NK-92 (cell line): ENCODE data around the gene C20orf96.
A peak's percentile ranks its signal among the peaks of the same experiment; 100 is the strongest.
"Not testable (repeated sequence)": the region's sequence is repeated elsewhere in the genome, so short reads cannot be mapped to it uniquely, and the experiment has no call there.

Source experiments
- DNase-seq: peaks from one replicate; lab custom pipeline; 2025; ENCODE audit not compliant: unreplicated experiment; lab: John Stamatoyannopoulos, UW

C20orf96 gene

GRCh38 chr20:290084-290831 lies at the start of gene C20orf96:
C20orf96 (minus strand) TSS chr20:290750; CDS start chr20:290610, 140 bp downstream.
- DNase-seq, result no peak

GRCh38 chr20:336040-336439 lies 45.5 kb upstream of the C20orf96 start:
- not testable (repeated sequence) for DNase-seq

- DNase-seq, result no peak
Measured at GRCh38 chr20:334578-334977, 44.0 kb upstream of the C20orf96 start.

- DNase-seq, result no peak
Measured at GRCh38 chr20:330233-331149, 39.9 kb upstream of the C20orf96 start.

- no peak for DNase-seq
Measured at GRCh38 chr20:329851-330232, 39.3 kb upstream of the C20orf96 start.

GRCh38 chr20:328975-329695 lies 38.6 kb upstream of the C20orf96 start:
- no peak for DNase-seq

GRCh38 chr20:328027-328974 lies 37.8 kb upstream of the C20orf96 start:
- DNase-seq, result no peak

GRCh38 chr20:327186-328026 lies 36.9 kb upstream of the C20orf96 start:
- no peak for DNase-seq

GRCh38 chr20:326645-327185 lies 36.2 kb upstream of the C20orf96 start:
- no peak for DNase-seq

- no peak for DNase-seq
Measured at GRCh38 chr20:325889-326644, 35.5 kb upstream of the C20orf96 start.

GRCh38 chr20:325045-325888 lies 34.7 kb upstream of the C20orf96 start, which contains the start of gene SOX12:
SOX12 (plus strand) TSS chr20:325552; CDS start chr20:325925, 373 bp downstream.
- peak; percentile 73 for DNase-seq

GRCh38 chr20:324177-325044 lies 33.9 kb upstream of the C20orf96 start:
- no peak for DNase-seq

- no peak for DNase-seq
Measured at GRCh38 chr20:316316-317068, 25.9 kb upstream of the C20orf96 start.

GRCh38 chr20:313948-314347 lies 23.4 kb upstream of the C20orf96 start:
- no peak for DNase-seq

- DNase-seq, result no peak
Measured at GRCh38 chr20:313402-313801, 22.9 kb upstream of the C20orf96 start.

- no peak for DNase-seq
Measured at GRCh38 chr20:312866-313265, 22.3 kb upstream of the C20orf96 start.
